Bronchial epithelial cell (primary cell): ENCODE data around the gene ESPL1. TPM values are rescaled to one million over a fixed set of nuclear protein-coding genes. Genes with fewer than 3 reads are reported as not detected.

Experiments
- DNase-seq: peaks from one replicate; pipeline ENCODE4 v3.0.0-alpha.2; 2010; ENCODE audit warnings: low read depth
- FAIRE-seq: peaks from 2 replicates; lab custom pipeline; 2011; peaks lifted over from hg19 to GRCh38; lab: Jason Lieb, UNC
- H3K27me3 ChIP-seq: 2 replicates; pipeline ENCODE4 v1.5.1; 2011; ENCODE audit warnings: low read length; ENCODE audit not compliant: control insufficient read depth, insufficient read depth
- H3K36me3 ChIP-seq: 2 replicates; pipeline ENCODE4 v1.5.1; 2011; ENCODE audit warnings: low read length; ENCODE audit not compliant: control insufficient read depth, insufficient read depth
- H3K4me3 ChIP-seq: 2 replicates; pipeline ENCODE4 v1.5.1; 2011; ENCODE audit warnings: mild to moderate bottlenecking, low read depth, low read length, control low read depth
- CTCF ChIP-seq: IDR thresholded peaks from 2 replicates; pipeline ENCODE4 v1.5.1; 2011; ENCODE audit warnings: mild to moderate bottlenecking, moderate library complexity, low read length, control low read depth, inconsistent platforms; ENCODE audit not compliant: insufficient read depth, severe bottlenecking
- total RNA-seq: library from RNA; depleted of rRNA; stranded (reverse); fragments of >200 nt; gene quantifications from 2 replicates; pipeline ENCODE4 v1.2.1, GENCODE V29; 2014

The ESPL1 gene
- total RNA-seq, 1 donor from 2014 or later = 0.26 TPM

- no peak for FAIRE-seq
- peaks cover 18% of the 10 kb centered on the region for H3K36me3 ChIP-seq
- H3K27me3 ChIP-seq = no peaks in the 10 kb centered on the region
- DNase-seq = peak; percentile 78
- peak; percentile 59 for TF ChIP-seq CTCF
- no peak overlapping the region for H3K4me3 ChIP-seq
These were observed 43.8 kb upstream of the ESPL1 start for GRCh38 chr12:53224061-53224896.

GRCh38 chr12:53224897-53225634 is 43.0 kb upstream of the ESPL1 start:
- TF ChIP-seq CTCF = no peak
- Histone ChIP-seq H3K4me3 (no peak overlapping the region), H3K27me3 (no peaks in the 10 kb centered on the region), H3K36me3 (peaks cover 23% of the 10 kb centered on the region)
- DNase-seq = no peak
- no peak for FAIRE-seq

GRCh38 chr12:53225635-53226424 is 42.3 kb upstream of the ESPL1 start:
- peak; percentile 66 for DNase-seq

GRCh38 chr12:53226815-53227214 is 41.3 kb upstream of the ESPL1 start:
- FAIRE-seq (no peak), DNase-seq (no peak)
- Histone ChIP-seq H3K36me3 (peaks cover 24% of the 10 kb centered on the region), H3K27me3 (no peaks in the 10 kb centered on the region), H3K4me3 (no peak overlapping the region)
- TF ChIP-seq CTCF = no peak

More at GRCh38 chr12:53225635-53226424, 42.3 kb upstream of the ESPL1 start:
- no peak for TF ChIP-seq CTCF
- FAIRE-seq = no peak
- H3K27me3 ChIP-seq = no peaks in the 10 kb centered on the region
- H3K36me3 ChIP-seq = peaks cover 24% of the 10 kb centered on the region
- no peak overlapping the region for H3K4me3 ChIP-seq

- no peak for FAIRE-seq
- H3K27me3 ChIP-seq = no peaks in the 10 kb centered on the region
- DNase-seq = no peak
- no peak for TF ChIP-seq CTCF
- no peak overlapping the region for H3K4me3 ChIP-seq
- H3K36me3 ChIP-seq = peaks cover 24% of the 10 kb centered on the region
These were observed 40.8 kb upstream of the ESPL1 start for GRCh38 chr12:53227341-53227740.
